Lower lobe of right lung (tissue), 2 donors: ENCODE data around the gene RPP14. TPM values are rescaled to one million over a fixed set of nuclear protein-coding genes. Genes with fewer than 3 reads are reported as not detected.
A peak's percentile ranks its signal among the peaks of the same experiment; 100 is the strongest.
"Not testable (repeated sequence)": the region's sequence is repeated elsewhere in the genome, so short reads cannot be mapped to it uniquely, and the experiment has no call there.

Experiments
- ATAC-seq, 2 donors: fragments of 200-7000 bp; cut with Tn5 transposase; one replicate each; pipeline ENCODE4 v1.9.1; 2020 to 2022; ENCODE audit warnings: mild to moderate bottlenecking in 2 of 2, moderate library complexity in 2 of 2
- DNase-seq: peaks from one replicate; pipeline ENCODE4 v3.0.0-alpha.2; 2020
- H3K27ac ChIP-seq: fragments of 200-600 bp; one replicate; pipeline ENCODE4 v1.8.0; 2022
- H3K27me3 ChIP-seq: fragments of 200-600 bp; one replicate; pipeline ENCODE4 v1.8.0; 2022; ENCODE audit warnings: low read depth
- H3K36me3 ChIP-seq: fragments of 200-600 bp; one replicate; pipeline ENCODE4 v1.8.0; 2022; ENCODE audit warnings: mild to moderate bottlenecking
- H3K4me1 ChIP-seq: fragments of 200-600 bp; one replicate; pipeline ENCODE4 v1.8.0; 2022
- H3K4me3 ChIP-seq: fragments of 200-600 bp; one replicate; pipeline ENCODE4 v1.8.0; 2022; ENCODE audit warnings: mild to moderate bottlenecking
- H3K9me3 ChIP-seq: fragments of 200-600 bp; one replicate; pipeline ENCODE4 v1.8.0; 2022
- intact Hi-C: fragments of 100-400 bp; cut with DNase I; formaldehyde crosslinking; loops from one replicate; pipeline ENCODE4 v1.11.0; 2022
- total RNA-seq: library from RNA; stranded (reverse); fragmentation: NEBNext Ultra II Directional; extraction: Animal tissue kit (Norgen Biotek cat#: 25700); gene quantifications from one replicate; pipeline ENCODE4 v1.2.1, GENCODE V29; 2021
- TF ChIP-seq, protein P1 (sequence below): fragments of 200-600 bp; IDR thresholded peaks from one replicate; pipeline ENCODE4 v1.8.0; 2022; ENCODE audit warnings: antibody characterized with exemption, mild to moderate bottlenecking
- donor health status: DM: no; HTN: yes; CAD: no; lungs with severe emphysema.

RPP14 gene
- total RNA-seq, 1 donor from 2014 or later: 11.4 TPM

- intact Hi-C loops: no loop called here
- Histone ChIP-seq H3K4me1 (peaks cover 35% of the 10 kb centered on the region), H3K27me3 (no peaks in the 10 kb centered on the region), H3K27ac (peak overlapping the region; percentile 60), H3K4me3 (peak overlapping the region; percentile 79), H3K9me3 (no peaks in the 10 kb centered on the region), H3K36me3 (no peaks in the 10 kb centered on the region)
- no peak for ATAC-seq
- TF ChIP-seq, protein P1, sequence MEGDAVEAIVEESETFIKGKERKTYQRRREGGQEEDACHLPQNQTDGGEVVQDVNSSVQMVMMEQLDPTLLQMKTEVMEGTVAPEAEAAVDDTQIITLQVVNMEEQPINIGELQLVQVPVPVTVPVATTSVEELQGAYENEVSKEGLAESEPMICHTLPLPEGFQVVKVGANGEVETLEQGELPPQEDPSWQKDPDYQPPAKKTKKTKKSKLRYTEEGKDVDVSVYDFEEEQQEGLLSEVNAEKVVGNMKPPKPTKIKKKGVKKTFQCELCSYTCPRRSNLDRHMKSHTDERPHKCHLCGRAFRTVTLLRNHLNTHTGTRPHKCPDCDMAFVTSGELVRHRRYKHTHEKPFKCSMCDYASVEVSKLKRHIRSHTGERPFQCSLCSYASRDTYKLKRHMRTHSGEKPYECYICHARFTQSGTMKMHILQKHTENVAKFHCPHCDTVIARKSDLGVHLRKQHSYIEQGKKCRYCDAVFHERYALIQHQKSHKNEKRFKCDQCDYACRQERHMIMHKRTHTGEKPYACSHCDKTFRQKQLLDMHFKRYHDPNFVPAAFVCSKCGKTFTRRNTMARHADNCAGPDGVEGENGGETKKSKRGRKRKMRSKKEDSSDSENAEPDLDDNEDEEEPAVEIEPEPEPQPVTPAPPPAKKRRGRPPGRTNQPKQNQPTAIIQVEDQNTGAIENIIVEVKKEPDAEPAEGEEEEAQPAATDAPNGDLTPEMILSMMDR: no peak
- no peak for DNase-seq
These were observed 27.9 kb downstream of the RPP14 start for GRCh38 chr3:58334013-58334321.

- Histone ChIP-seq H3K27ac (no peak overlapping the region), H3K4me3 (peak overlapping the region; percentile 79), H3K27me3 (no peaks in the 10 kb centered on the region), H3K4me1 (peaks cover 35% of the 10 kb centered on the region), H3K36me3 (no peaks in the 10 kb centered on the region), H3K9me3 (no peaks in the 10 kb centered on the region)
- intact Hi-C loops: no loop called here
- DNase-seq: no peak
- ATAC-seq: no peak
- TF ChIP-seq, protein P1: no peak
These were observed 28.4 kb downstream of the RPP14 start for GRCh38 chr3:58334506-58334884.

DNA sequence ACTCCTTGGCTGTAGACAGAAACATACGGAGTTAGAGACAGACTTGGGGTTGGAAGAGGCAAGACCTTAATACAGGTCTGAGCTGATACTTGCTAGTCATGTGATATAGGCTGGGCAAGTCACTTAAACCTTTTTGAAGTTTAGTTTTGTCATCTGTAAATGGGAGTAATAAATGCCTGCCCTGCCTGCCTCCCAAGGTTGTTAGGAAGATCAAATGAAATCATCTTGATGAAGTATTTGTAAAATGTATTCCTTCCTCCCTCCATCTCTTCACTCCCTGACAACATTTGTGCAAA, 29.6 kb downstream of the RPP14 start:
- TF ChIP-seq, protein P1: no peak
- H3K27me3 ChIP-seq: no peaks in the 10 kb centered on the region
- intact Hi-C loops: no loop called here
- no peaks in the 10 kb centered on the region for H3K36me3 ChIP-seq
- H3K9me3 ChIP-seq: no peaks in the 10 kb centered on the region
- no peak for ATAC-seq
- peak overlapping the region; percentile 74 for H3K27ac ChIP-seq
- peaks cover 35% of the 10 kb centered on the region for H3K4me1 ChIP-seq
- no peak for DNase-seq
- H3K4me3 ChIP-seq: peak overlapping the region; percentile 30

DNA sequence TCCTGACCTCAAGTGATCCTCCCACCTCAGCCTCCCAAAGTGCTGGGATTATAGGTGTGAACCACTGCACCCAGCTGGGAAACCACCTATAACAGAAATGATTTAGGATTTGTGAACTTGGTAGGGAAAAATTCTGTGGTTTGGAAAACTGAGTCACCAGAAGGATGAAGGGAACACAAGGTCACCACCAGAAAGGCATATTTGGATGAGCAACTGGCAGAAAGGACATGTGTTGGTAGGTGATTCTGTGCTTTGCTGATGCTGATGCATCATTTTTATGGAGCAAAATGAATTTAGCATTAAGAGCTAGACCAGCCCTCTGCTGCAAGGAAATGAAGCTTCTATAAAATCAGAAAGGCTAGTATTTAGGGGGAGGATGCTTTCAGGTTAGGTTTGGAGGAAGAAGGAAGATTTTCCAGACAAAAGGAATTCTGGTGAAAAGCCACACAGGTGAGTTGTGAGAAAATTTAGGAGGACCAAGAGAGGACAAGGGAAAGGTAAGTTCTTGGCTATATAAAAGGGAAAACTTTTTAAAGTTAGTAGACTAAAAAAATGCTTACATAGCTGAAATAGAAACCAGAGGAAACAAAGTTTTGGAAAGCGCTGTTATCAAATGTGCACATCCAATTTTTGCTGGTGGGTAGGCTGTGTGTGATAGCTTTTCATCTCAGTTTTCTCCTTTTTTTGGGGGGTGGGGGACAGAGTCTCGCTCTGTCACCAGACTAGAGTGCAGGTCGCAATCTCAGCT, 30.3 kb downstream of the RPP14 start:
- DNase-seq: no peak
- no peaks in the 10 kb centered on the region for H3K27me3 ChIP-seq
- peaks cover 5% of the 10 kb centered on the region for H3K36me3 ChIP-seq
- no peaks in the 10 kb centered on the region for H3K9me3 ChIP-seq
- TF ChIP-seq, protein P1: no peak
- H3K4me1 ChIP-seq: peaks cover 35% of the 10 kb centered on the region
- ATAC-seq: no peak
- H3K27ac ChIP-seq: peak overlapping the region; percentile 41
- intact Hi-C loops: no loop called here
- no peak overlapping the region for H3K4me3 ChIP-seq

- no peak overlapping the region for H3K4me3 ChIP-seq
- peaks cover 32% of the 10 kb centered on the region for H3K4me1 ChIP-seq
- no peaks in the 10 kb centered on the region for H3K9me3 ChIP-seq
- TF ChIP-seq, protein P1: no peak
- intact Hi-C loops: no loop called here
- ATAC-seq: no peak
- H3K36me3 ChIP-seq: peaks cover 7% of the 10 kb centered on the region
- DNase-seq: no peak
- H3K27ac ChIP-seq: no peak overlapping the region
- no peaks in the 10 kb centered on the region for H3K27me3 ChIP-seq
These were observed 31.1 kb downstream of the RPP14 start for GRCh38 chr3:58337190-58337589.

- intact Hi-C loops, H3K36me3 ChIP-seq, ATAC-seq, DNase-seq, H3K9me3 ChIP-seq, H3K4me3 ChIP-seq, H3K27ac ChIP-seq, H3K27me3 ChIP-seq: not testable (repeated sequence)
- peaks cover 23% of the 10 kb centered on the region for H3K4me1 ChIP-seq
These were observed 33.1 kb downstream of the RPP14 start for GRCh38 chr3:58339146-58339545.
